ENCODE data around the gene ATXN10.

ATXN10 gene

GRCh38 chr22:45860201-45860600 is 188.6 kb downstream of the ATXN10 start:
- DNase-seq (ENCODE audit: low spot score), result no peak

GRCh38 chr22:45861259-45861658 is 189.6 kb downstream of the ATXN10 start:
- DNase-seq (ENCODE audit: low spot score), result no peak

GRCh38 chr22:45863981-45864751 is 192.5 kb downstream of the ATXN10 start:
- DNase-seq (ENCODE audit: low spot score), result peak; percentile 59

- DNase-seq (ENCODE audit: low spot score), result no peak
Observed at GRCh38 chr22:45864959-45865476, 193.4 kb downstream of the ATXN10 start.

- no peak for DNase-seq (ENCODE audit: low spot score)
Observed at GRCh38 chr22:45865561-45866125, 194.0 kb downstream of the ATXN10 start.

GRCh38 chr22:45866126-45866645 is 194.6 kb downstream of the ATXN10 start:
- no peak for DNase-seq (ENCODE audit: low spot score)

GRCh38 chr22:45866646-45867117 is 195.0 kb downstream of the ATXN10 start:
- DNase-seq (ENCODE audit: low spot score), result no peak

GRCh38 chr22:45867118-45867905 is 195.7 kb downstream of the ATXN10 start:
- DNase-seq (ENCODE audit: low spot score), result no peak

- no peak for DNase-seq (ENCODE audit: low spot score)
Observed at GRCh38 chr22:45867906-45868555, 196.4 kb downstream of the ATXN10 start.

DNA sequence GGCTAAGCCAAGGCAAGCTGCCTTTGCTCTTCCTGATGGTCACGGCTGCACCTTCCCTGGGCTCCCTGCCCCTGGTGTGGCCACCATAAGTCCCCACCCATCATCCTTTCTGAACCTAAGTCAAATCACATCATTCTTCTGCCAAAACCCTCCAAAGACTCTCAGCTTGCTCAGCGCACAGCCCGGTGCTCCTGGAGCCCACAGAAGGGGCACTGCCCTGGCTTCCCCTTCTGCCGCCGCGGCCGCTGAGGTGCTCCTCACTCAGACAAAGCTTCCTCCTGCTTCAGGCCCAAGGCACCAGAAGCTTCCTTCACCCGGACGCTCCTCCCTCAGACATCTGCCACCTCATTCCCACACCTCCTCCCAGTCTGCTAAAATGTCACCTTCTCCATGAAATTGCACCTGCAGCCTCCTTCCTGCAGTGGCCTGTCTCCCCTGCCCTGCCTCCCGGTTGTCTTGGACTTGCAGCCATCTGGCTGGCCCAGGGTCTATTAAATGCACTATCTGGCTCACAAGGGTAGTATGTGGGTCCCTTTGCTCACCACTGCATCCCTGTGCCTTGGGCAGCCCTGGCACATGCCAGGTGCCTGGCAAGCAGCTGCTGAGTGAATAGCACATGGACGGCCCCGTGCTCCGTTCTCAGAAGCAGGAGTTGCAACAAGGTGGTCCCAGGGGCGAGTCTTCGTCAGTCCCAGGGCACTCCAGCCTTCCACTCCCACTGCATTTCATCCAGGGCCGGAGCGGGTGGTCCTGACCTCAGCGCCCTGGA is 197.1 kb downstream of the ATXN10 start:
- DNase-seq (ENCODE audit: low spot score), result no peak

DNA sequence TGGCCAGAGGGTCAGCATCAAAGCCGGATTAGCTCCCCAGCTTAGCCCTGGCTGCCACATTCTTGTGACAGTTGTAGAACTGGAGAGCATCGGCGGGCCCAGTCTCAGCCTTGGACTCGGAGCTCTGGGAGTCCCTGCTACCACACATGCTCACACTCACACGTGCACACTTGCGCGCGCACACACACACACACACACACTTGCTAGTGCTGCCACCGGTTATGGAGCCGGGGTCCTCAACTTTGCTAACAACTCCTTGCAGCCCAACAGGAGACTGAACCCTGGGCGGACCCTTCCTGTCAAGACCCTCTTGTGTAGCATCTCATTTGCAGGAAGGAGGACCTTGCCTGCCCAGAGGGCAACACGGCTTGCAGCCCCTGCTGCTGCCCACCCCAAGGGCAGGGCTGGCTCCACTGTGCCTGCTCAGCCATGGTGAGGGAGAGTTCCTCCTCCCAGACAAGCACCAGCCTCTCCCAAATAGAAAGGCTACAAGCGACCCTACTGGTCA is 197.8 kb downstream of the ATXN10 start:
- DNase-seq (ENCODE audit: low spot score), result no peak

- DNase-seq (ENCODE audit: low spot score), result no peak
Observed at GRCh38 chr22:45870011-45870410, 198.4 kb downstream of the ATXN10 start.

DNA sequence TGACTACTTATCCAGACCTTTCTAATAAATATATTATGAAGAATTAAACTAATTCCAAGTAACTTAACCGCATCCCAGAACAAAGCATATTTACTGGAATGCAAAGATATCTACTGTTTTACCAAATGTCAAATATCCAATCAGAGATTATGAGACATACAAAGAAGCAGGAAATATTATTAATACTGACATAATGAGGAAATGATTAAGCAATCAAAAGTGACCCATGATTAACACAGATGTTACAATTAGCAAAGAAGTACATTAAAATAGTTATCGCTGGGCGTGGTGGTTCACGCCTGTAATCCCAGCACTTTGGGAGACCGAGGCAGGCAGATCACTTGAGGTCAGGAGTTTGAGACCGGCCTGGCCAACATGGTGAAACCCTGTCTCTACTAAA is 200.1 kb downstream of the ATXN10 start:
- no peak for DNase-seq (ENCODE audit: low spot score)

- DNase-seq (ENCODE audit: low spot score), result no peak
Observed at GRCh38 chr22:45872659-45873263, 201.1 kb downstream of the ATXN10 start.

DNA sequence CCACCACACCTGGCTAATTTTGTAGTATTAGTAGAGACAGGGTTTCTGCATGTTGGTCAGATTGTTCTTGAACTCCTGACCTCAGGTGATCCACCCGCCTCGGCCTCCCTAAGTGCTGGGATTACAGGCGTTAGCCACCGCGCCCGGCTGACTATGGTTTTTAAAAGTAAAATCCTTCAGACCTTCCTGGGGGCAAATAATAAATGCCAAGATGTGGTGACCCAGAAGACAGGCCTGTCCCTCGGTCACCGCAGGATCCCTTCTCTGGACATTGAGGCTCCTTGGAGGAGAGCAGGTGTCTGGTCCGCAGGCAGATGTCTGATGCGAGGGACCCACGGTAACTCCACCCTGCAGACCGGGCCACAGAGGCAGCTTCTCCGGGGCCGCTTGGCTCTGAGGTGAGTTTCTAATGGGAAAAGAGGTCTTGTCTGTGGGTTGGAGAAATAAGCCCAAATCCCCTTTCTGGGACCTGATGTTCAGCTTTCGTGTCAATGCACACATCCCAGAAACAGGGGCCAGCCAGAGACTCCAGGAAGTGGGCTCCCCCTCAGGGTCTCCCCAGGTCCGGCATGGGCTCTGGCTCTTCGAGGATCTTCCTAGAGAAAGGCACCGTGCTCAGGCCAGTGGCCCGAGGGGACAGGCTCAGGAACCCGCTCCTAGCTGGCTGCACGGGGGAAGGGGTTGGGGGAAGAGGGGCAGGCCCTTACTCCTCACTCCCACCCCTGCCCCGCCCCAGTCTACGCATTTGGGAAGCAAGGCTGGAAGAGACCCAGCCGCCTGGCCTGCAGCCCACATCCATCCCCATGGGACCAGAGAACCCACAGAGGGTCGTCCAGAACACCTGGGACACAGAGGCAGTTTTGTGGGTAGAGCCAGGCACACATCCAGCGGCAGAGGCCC is 204.8 kb downstream of the ATXN10 start:
- DNase-seq (ENCODE audit: low spot score), result no peak

DNA sequence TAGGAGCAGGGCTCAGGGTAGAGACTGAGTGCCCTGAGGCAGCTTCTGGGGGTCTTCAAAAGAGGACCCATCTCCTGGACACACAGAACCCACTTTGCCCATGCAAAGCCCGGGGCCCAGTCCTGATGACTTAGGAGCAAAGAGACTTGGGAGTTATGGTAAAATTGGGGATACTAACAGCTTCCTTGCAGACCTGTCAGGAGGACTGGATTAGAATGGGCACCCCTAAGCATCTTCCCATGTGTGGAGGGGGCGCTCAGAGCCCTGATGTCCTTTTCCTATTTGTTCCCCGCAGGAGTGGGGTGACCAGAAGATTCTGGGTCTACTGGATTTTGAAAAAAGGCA is 205.4 kb downstream of the ATXN10 start:
- DNase-seq (ENCODE audit: low spot score), result no peak

- no peak for DNase-seq (ENCODE audit: low spot score)
Observed at GRCh38 chr22:45877651-45878050, 206.0 kb downstream of the ATXN10 start.

GRCh38 chr22:45878051-45878781 is 206.6 kb downstream of the ATXN10 start:
- no peak for DNase-seq (ENCODE audit: low spot score)

All from pons (tissue), 1 donor.